HepG2 (cell line): ENCODE measurements around the gene RNF149. TPM values are rescaled to one million over a fixed set of nuclear protein-coding genes. Genes with fewer than 3 reads are reported as not detected.
A peak's percentile ranks its signal among the peaks of the same experiment; 100 is the strongest.

Experiments used
- ATAC-seq: fragments of 200-7000 bp; cut with Tn5 transposase; 3 replicates; pipeline ENCODE4 v1.9.1; 2020; ENCODE audit warnings: mild to moderate bottlenecking, moderate library complexity
- BruUV-seq: library from RNA; stranded (reverse); fragments of 400-500 nt; replicated peaks from 2 replicates; lab custom pipeline; 2021; lab: Mats Ljungman, UMichigan
- CTCF ChIA-PET: fragments of 300-600 bp; formaldehyde crosslinking; extraction: SDS; loops from one replicate; lab custom pipeline; 2021; ENCODE audit warnings: low total read pairs, inconsistent platforms, low intra/inter-chr PET ratio; lab: Yijun Ruan, JAX
- POLR2A ChIA-PET: fragments of 350-600 bp; sonication (Branson Sonifier 250); formaldehyde crosslinking; loops from one replicate; lab custom pipeline; 2020; ENCODE audit warnings: antibody characterized with exemption, inconsistent platforms; lab: Yijun Ruan, JAX
- DNase-seq: peaks from one replicate; pipeline ENCODE4 v3.0.0-alpha.2; 2015; ENCODE audit warnings: low spot score
- FAIRE-seq: peaks from 3 replicates; lab custom pipeline; 2011; peaks lifted over from hg19 to GRCh38; lab: Jason Lieb, UNC
- H2AFZ ChIP-seq: one replicate; pipeline ENCODE4 v1.6.1; 2011; ENCODE audit warnings: low read length, inconsistent platforms
- H3K27ac ChIP-seq: fragments of 300-600 bp; 3 replicates; pipeline ENCODE4 v1.8.0; 2011; ENCODE audit warnings: mixed run types, mild to moderate bottlenecking, mixed read lengths, low read length, inconsistent platforms; ENCODE audit not compliant: insufficient read depth; ENCODE audit errors: extremely low read length
- H3K27me3 ChIP-seq, 2 experiments: fragments of 200-600 bp in 1 of 2; 2 replicates in 1 of 2; 3 replicates in 1 of 2; pipeline versions ENCODE4 v1.6.0 to v1.8.0; 2011; ENCODE audit warnings: low read length in 2 of 2, mild to moderate bottlenecking in 2 of 2, moderate library complexity in 2 of 2, inconsistent platforms in 1 of 2; ENCODE audit not compliant: insufficient read depth in 2 of 2, control insufficient read depth in 1 of 2
- H3K36me3 ChIP-seq, 2 experiments: fragments of 200-600 bp in 1 of 2; replicated peaks in 1 of 2; 2 replicates in 1 of 2; 3 replicates in 1 of 2; pipeline versions ENCODE4 v1.5.1 to v1.8.0; 2011; ENCODE audit warnings: low read length in 2 of 2, inconsistent platforms in 1 of 2; ENCODE audit not compliant: insufficient read depth in 2 of 2, control insufficient read depth in 1 of 2
- H3K4me1 ChIP-seq: 2 replicates; pipeline ENCODE4 v1.5.1; 2012; ENCODE audit warnings: low read length, inconsistent platforms; ENCODE audit not compliant: insufficient read depth
- H3K4me2 ChIP-seq: 2 replicates; pipeline ENCODE4 v1.6.0; 2011; ENCODE audit warnings: low read depth, low read length, inconsistent platforms
- H3K4me3 ChIP-seq, 3 experiments: fragments of 200-600 bp in 1 of 3; sonication (generic), shearing (Covaris generic) in 1 of 3; replicated peaks in 1 of 3; 2 replicates each; pipeline ENCODE4 v1.5.1; 2011 to 2016; ENCODE audit warnings: low read length in 3 of 3, inconsistent platforms in 2 of 3, low read depth in 2 of 3, mild to moderate bottlenecking in 2 of 3, control low read depth in 1 of 3, mixed read lengths in 1 of 3; ENCODE audit not compliant: insufficient read depth in 1 of 3
- H3K79me2 ChIP-seq: one replicate; pipeline ENCODE4 v1.6.1; 2011; ENCODE audit warnings: low read length, inconsistent platforms; ENCODE audit not compliant: insufficient read depth
- H3K9ac ChIP-seq: 2 replicates; pipeline ENCODE4 v1.6.0; 2011; ENCODE audit warnings: mild to moderate bottlenecking, low read depth, low read length, inconsistent platforms; ENCODE audit not compliant: insufficient read depth
- H3K9me3 ChIP-seq: 2 replicates; pipeline ENCODE4 v1.5.1; 2012; ENCODE audit warnings: mild to moderate bottlenecking, low read length
- H4K20me1 ChIP-seq: 2 replicates; pipeline ENCODE4 v1.6.0; 2011; ENCODE audit warnings: inconsistent platforms, mild to moderate bottlenecking, low read length, moderate library complexity; ENCODE audit not compliant: insufficient read depth
- HNRNPLL ChIP-seq: fragments of 200-400 bp; formaldehyde crosslinking; IDR thresholded peaks from 2 replicates; pipeline ENCODE4 v1.6.1; 2017; ENCODE audit warnings: mild to moderate bottlenecking, low read depth, low read length; ENCODE audit not compliant: poor library complexity, severe bottlenecking
- IKZF4 ChIP-seq: sonication (generic); formaldehyde crosslinking; IDR thresholded peaks from 2 replicates; pipeline ENCODE4 v1.5.1; 2020; ENCODE audit warnings: borderline replicate concordance, mild to moderate bottlenecking, low read depth, missing genetic modification reagents; ENCODE audit errors: not compliant biosample characterization
- TFE3 ChIP-seq: IDR thresholded peaks from 2 replicates; pipeline ENCODE4 v1.6.1; 2016
- TRAFD1 ChIP-seq: sonication (generic); formaldehyde crosslinking; IDR thresholded peaks from 2 replicates; pipeline ENCODE4 v1.5.1; 2020; ENCODE audit warnings: missing genetic modification reagents, mild to moderate bottlenecking, borderline replicate concordance
- ZBTB34 ChIP-seq: sonication (generic); formaldehyde crosslinking; IDR thresholded peaks from 2 replicates; pipeline ENCODE4 v1.8.0; 2022; ENCODE audit warnings: mild to moderate bottlenecking, missing genetic modification reagents
- ZEB1 ChIP-seq: IDR thresholded peaks from 2 replicates; pipeline ENCODE4 v1.6.1; 2012; ENCODE audit warnings: mild to moderate bottlenecking, low read depth, inconsistent platforms; ENCODE audit not compliant: insufficient replicate concordance
- ZNF136 ChIP-seq: sonication (generic); formaldehyde crosslinking; IDR thresholded peaks from 2 replicates; pipeline ENCODE4 v1.8.1; 2022; ENCODE audit warnings: low read depth, mild to moderate bottlenecking, moderate library complexity, missing genetic modification reagents
- ZNF274 ChIP-seq: sonication (generic); formaldehyde crosslinking; IDR thresholded peaks from 2 replicates; pipeline ENCODE4 v1.5.1; 2020; ENCODE audit warnings: mild to moderate bottlenecking, missing genetic modification reagents
- ZNF350 ChIP-seq: sonication (generic); formaldehyde crosslinking; IDR thresholded peaks from 2 replicates; pipeline ENCODE4 v1.4.0; 2020; ENCODE audit warnings: mild to moderate bottlenecking, low read depth, missing genetic modification reagents, borderline replicate concordance
- ZNF564 ChIP-seq: sonication (generic); formaldehyde crosslinking; IDR thresholded peaks from 2 replicates; pipeline ENCODE4 v1.8.1; 2023; ENCODE audit warnings: mild to moderate bottlenecking, missing genetic modification reagents
- WGBS: methylation state at CpG from one replicate; pipeline ENCODE4 v1.1.6; 2017; ENCODE audit warnings: low lambda C conversion rate; 5-methylcytosine and 5-hydroxymethylcytosine counted together
- in situ Hi-C: cut with HindIII; loops from 2 replicates; pipeline ENCODE4 v1.10.0; 2017; ENCODE audit warnings: low pct_unique_long_range_greater_than_20kb; ENCODE audit not compliant: extremely low pct_ligation_motif_present
- intact Hi-C: fragments of 100-400 bp; cut with micrococcal nuclease; formaldehyde crosslinking; loops from one replicate; pipeline ENCODE4 v1.10.0; 2022; ENCODE audit not compliant: unreplicated experiment
- polyA plus RNA-seq, 8 experiments: library from polyadenylated mRNA; depleted of rRNA in 3 of 8; stranded (reverse) in 7 of 8; unstranded in 1 of 8; fragments of >200 nt; fragmentation: Illumina TruSeq in 4 of 8; extraction: Trizol in 4 of 8; gene quantifications; 2 replicates each; pipeline versions ENCODE4 v1.2.1 to v1.2.3, GENCODE V29; 2011 to 2016; ENCODE audit warnings: low read depth in 4 of 8, missing spikeins in 1 of 8, mixed read lengths in 1 of 8; ENCODE audit not compliant: insufficient read depth in 1 of 8
- total RNA-seq, 5 experiments: library from RNA; depleted of rRNA; stranded (reverse); fragments of >200 nt; fragmentation: Illumina TruSeq; extraction: Trizol; gene quantifications; 2 replicates each; pipeline ENCODE4 v1.2.3, GENCODE V29; 2016; ENCODE audit warnings: low read depth in 1 of 5
- TF ChIP-seq, protein P1 (sequence below): sonication (generic); formaldehyde crosslinking; IDR thresholded peaks from 2 replicates; pipeline ENCODE4 v1.8.0; 2022; ENCODE audit warnings: low read depth, missing genetic modification reagents
- TF ChIP-seq, protein P2 (sequence below): sonication (generic); formaldehyde crosslinking; IDR thresholded peaks from 2 replicates; pipeline ENCODE4 v1.4.0; 2020; ENCODE audit warnings: missing genetic modification reagents, mild to moderate bottlenecking, borderline replicate concordance

Gene RNF149
- total and polyA plus RNA-seq, 2 of the 13 experiments (the other 11 are each of a cell fraction or from before 2014, with no cell fraction given) = 87.6 to 109 TPM

DNA sequence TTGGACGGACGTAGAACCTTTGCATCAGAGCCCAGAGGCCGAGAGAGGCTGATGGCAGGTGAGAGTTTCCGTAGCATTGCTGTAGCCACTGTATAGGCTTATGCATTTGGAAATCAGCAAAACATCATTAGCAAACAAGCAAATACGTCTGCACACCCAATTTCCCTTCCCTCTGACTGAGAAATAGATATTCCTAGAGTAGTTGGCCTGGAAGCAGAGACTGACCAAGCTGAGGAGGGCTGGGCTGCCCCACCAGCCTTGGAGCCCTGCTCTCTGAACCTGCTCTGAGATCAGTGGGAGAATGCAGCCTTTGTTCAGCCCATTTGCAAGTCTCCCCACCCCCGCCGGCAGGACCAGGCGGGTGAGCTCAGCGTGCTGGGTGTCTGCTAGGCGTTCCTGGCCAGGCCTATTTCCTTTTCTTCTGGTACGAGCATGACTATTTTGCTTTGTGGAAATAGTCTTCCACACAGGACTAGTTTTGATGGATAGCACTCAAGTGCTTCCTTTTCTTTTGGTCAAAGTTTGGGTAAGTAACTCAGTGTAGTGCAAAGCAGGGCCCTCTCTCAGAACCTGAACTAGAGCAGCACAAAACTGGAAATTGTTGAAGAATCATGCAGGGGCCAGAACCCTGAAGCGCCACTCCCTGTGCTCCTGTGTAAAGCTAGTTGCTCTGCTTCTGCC, 21.9 kb upstream of the RNF149 start (continued):
- TF ChIP-seq TRAFD1 (no peak), ZNF564 (CRISPR knock-in tag) (no peak), ZNF350 (peak; percentile 79; the same call in 1 of the 2 replicates)

GRCh38 chr2:101329026-101329425, 20.5 kb upstream of the RNF149 start:
- ChIA-PET POLR2A (interaction anchor here (2.9 kb wide), 1 partner anchor 19 kb away, joined by 37 read pairs; the partner anchor contains the start of gene RNF149), CTCF (no interaction called here)
- ATAC-seq (no peak), FAIRE-seq (no peak), DNase-seq (no peak)
- H3K36me3 ChIP-seq = no peaks in the 10 kb centered on the region
- 92% methylated on average over 4 of the region's 4 CpGs for WGBS
- no peaks in the 10 kb centered on the region for H3K79me2 ChIP-seq
- H3K9me3 ChIP-seq = peaks cover 9% of the 10 kb centered on the region
- intact Hi-C loops = no loop called here
- H3K4me2 ChIP-seq = no peak overlapping the region
- H3K27ac ChIP-seq = no peak overlapping the region
- no peaks in the 10 kb centered on the region for H4K20me1 ChIP-seq
- in situ Hi-C loops = no loop called here
- no TSS peak for BruUV-seq
- H3K4me3 ChIP-seq = no peak overlapping the region
- peaks cover 64% of the 10 kb centered on the region for H3K4me1 ChIP-seq
- no peak overlapping the region for H2AFZ ChIP-seq
- H3K27me3 ChIP-seq = no peaks in the 10 kb centered on the region
- no peak overlapping the region; the same call in 1 of the 2 replicates for H3K9ac ChIP-seq
- no peak for TF ChIP-seq ZNF136
- no peak for TF ChIP-seq TFE3
- no peak for TF ChIP-seq IKZF4
- TF ChIP-seq, protein P1, sequence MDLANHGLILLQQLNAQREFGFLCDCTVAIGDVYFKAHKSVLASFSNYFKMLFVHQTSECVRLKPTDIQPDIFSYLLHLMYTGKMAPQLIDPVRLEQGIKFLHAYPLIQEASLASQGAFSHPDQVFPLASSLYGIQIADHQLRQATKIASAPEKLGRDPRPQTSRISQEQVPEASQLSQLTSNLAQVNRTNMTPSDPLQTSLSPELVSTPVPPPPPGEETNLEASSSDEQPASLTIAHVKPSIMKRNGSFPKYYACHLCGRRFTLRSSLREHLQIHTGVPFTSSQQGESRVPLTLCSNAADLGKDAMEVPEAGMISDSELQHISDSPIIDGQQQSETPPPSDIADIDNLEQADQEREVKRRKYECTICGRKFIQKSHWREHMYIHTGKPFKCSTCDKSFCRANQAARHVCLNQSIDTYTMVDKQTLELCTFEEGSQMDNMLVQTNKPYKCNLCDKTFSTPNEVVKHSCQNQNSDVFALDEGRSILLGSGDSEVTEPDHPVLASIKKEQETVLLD (CRISPR knock-in tag) = no peak
- TF ChIP-seq ZBTB34 (CRISPR knock-in tag) = no peak
- TF ChIP-seq, protein P2, sequence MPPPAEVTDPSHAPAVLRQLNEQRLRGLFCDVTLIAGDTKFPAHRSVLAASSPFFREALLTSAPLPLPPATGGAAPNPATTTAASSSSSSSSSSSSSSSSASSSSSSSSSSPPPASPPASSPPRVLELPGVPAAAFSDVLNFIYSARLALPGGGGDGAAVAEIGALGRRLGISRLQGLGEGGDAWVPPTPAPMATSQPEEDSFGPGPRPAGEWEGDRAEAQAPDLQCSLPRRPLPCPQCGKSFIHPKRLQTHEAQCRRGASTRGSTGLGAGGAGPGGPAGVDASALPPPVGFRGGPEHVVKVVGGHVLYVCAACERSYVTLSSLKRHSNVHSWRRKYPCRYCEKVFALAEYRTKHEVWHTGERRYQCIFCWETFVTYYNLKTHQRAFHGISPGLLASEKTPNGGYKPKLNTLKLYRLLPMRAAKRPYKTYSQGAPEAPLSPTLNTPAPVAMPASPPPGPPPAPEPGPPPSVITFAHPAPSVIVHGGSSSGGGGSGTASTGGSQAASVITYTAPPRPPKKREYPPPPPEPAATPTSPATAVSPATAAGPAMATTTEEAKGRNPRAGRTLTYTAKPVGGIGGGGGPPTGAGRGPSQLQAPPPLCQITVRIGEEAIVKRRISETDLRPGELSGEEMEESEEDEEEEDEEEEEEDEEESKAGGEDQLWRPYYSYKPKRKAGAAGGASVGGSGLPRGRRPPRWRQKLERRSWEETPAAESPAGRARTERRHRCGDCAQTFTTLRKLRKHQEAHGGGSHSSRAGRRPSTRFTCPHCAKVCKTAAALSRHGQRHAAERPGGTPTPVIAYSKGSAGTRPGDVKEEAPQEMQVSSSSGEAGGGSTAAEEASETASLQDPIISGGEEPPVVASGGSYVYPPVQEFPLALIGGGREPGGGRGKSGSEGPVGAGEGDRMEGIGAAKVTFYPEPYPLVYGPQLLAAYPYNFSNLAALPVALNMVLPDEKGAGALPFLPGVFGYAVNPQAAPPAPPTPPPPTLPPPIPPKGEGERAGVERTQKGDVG (CRISPR knock-in tag) = no peak
- TF ChIP-seq ZNF274 (CRISPR knock-in tag) = no peak
- no peak for TF ChIP-seq HNRNPLL
- TF ChIP-seq ZEB1 = no peak
